ENCODE results near the gene RYR1. TPM values are rescaled to one million over a fixed set of nuclear protein-coding genes. Genes with fewer than 3 reads are reported as not detected.
"Not testable (repeated sequence)": the region's sequence is repeated elsewhere in the genome, so short reads cannot be mapped to it uniquely, and the experiment has no call there.

Gene RYR1
- total and polyA plus RNA-seq, 11 donors: 0.44 to 2.1 (median 0.86) TPM

DNA sequence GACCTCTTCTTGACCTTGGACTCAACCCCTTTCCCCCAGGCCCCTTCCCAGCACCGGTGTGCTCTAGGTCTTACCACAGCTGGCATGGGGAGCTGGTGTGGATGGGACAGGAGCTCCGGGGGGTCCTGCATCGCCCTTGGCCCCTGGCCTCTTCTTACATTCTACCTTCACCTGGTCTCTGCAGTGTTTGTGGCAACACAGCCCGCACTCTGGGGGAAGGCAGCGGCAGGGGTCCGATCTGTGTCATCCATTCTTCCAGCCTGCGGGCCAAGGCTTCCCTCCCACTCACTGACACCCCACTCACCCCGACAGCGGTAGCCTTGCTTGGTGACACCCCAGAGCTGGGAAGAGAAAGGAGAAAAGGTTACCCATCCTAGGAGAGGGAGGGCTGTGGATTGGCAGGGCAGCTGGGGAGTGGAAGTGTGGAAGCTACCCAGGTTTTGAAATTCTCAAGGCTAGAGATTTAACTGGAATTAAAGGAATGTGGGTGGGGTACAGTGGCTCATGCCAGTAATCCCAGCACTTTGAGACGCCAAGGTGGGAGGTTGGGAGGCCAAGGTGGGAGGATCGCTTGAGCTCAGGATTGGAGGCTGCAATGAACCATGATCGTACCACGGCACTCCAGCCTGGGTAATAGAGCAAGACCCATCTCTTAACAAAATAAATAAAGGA is 22.3 kb upstream of the RYR1 start:
- TF ChIP-seq, protein P1, sequence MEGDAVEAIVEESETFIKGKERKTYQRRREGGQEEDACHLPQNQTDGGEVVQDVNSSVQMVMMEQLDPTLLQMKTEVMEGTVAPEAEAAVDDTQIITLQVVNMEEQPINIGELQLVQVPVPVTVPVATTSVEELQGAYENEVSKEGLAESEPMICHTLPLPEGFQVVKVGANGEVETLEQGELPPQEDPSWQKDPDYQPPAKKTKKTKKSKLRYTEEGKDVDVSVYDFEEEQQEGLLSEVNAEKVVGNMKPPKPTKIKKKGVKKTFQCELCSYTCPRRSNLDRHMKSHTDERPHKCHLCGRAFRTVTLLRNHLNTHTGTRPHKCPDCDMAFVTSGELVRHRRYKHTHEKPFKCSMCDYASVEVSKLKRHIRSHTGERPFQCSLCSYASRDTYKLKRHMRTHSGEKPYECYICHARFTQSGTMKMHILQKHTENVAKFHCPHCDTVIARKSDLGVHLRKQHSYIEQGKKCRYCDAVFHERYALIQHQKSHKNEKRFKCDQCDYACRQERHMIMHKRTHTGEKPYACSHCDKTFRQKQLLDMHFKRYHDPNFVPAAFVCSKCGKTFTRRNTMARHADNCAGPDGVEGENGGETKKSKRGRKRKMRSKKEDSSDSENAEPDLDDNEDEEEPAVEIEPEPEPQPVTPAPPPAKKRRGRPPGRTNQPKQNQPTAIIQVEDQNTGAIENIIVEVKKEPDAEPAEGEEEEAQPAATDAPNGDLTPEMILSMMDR (IDR thresholded peaks at IDR 0.05): no peak
- no peak for TF ChIP-seq POLR2A (IDR thresholded peaks at IDR 0.05)
- H3K27ac ChIP-seq: no peak overlapping the region
- no peaks in the 10 kb centered on the region for H3K27me3 ChIP-seq
- peaks cover 0 to 4% (median 0%) of the 10 kb centered on the region in 12 donors for H3K4me1 ChIP-seq
- DNase-seq (no peak), ATAC-seq (peak in 1 of 4 donors; percentile 13)
- peaks cover 0 to 25% (median 12%) of the 10 kb centered on the region in 9 donors for H3K36me3 ChIP-seq
- intact Hi-C loops (cut with DNase I): loop anchor here in 1 of 10 donors (10.0 kb wide), 1 partner anchor 544 kb away; no protein-coding TSS in a partner anchor
- H3K4me3 ChIP-seq: no peak overlapping the region
- H3K9me3 ChIP-seq: no peaks in the 10 kb centered on the region
- 84 to 89% (median 87%) methylated on average over 13 of the region's 13 CpGs for WGBS, 4 donors

DNA sequence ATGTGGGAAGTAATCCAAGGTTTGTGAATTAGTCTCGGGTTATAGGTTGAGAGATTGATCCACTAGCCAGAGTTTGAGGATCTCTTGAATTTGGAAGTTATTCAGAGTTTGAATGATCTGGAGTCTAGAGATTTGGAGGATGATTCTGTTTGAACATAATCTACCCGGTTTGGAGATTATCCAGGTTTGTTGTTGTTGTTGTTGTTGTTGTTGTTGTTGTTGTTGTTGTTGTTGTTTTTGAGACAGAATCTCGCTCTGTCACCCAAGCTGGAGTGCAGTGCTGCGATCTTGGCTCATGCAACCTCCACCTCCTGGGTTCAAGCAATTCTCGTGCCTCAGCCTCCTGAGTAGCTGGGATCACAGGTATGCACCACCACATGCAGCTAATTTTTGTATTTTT is 21.6 kb upstream of the RYR1 start:
- not testable (repeated sequence) for H3K9me3 ChIP-seq, DNase-seq, H3K27ac ChIP-seq, H3K4me1 ChIP-seq, ATAC-seq, H3K27me3 ChIP-seq, H3K4me3 ChIP-seq
- intact Hi-C loops (cut with DNase I): loop anchor here in 1 of 10 donors (10.0 kb wide), 1 partner anchor 543 kb away; no protein-coding TSS in a partner anchor
- 90 to 93% (median 92%) methylated on average over 5 of the region's 5 CpGs for WGBS, 4 donors
- H3K36me3 ChIP-seq: peaks cover 0 to 17% (median 5%) of the 10 kb centered on the region in 9 donors

DNA sequence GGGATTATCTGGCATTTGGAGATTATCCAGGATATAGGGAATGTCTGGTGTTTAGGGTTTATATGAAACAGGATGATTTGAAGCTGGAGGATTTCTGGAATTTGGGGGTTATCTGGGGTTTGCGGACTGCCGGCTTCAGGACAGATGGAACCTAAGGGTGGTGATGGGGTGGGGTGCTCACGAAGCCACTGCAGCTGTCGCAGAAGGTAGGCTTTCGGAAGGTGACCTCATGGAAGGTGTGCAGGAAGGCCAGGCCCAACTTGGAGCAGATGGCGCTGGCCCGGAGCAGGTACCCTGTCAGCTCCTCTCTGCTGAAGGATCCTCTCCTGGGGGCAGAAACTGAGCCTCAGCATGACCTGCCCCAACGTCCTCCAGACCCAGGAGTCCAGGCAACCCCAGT is 21.0 kb upstream of the RYR1 start:
- TF ChIP-seq, protein P1 (IDR thresholded peaks at IDR 0.05): no peak
- TF ChIP-seq POLR2A (IDR thresholded peaks at IDR 0.05): no peak
- no peaks in the 10 kb centered on the region for H3K9me3 ChIP-seq
- peaks cover 0 to 12% (median 0%) of the 10 kb centered on the region in 9 donors for H3K36me3 ChIP-seq
- intact Hi-C loops (cut with DNase I): loop anchor here in 1 of 10 donors (10.0 kb wide), 1 partner anchor 542 kb away; no protein-coding TSS in a partner anchor
- 90 to 95% (median 91%) methylated on average over 5 to 8 of the region's 8 CpGs for WGBS, 4 donors
- H3K4me1 ChIP-seq: peaks cover 0 to 4% (median 1%) of the 10 kb centered on the region in 12 donors
- ATAC-seq: no peak
- no peak for DNase-seq
- no peak overlapping the region for H3K27ac ChIP-seq
- no peak overlapping the region for H3K4me3 ChIP-seq
- H3K27me3 ChIP-seq: no peaks in the 10 kb centered on the region

DNA sequence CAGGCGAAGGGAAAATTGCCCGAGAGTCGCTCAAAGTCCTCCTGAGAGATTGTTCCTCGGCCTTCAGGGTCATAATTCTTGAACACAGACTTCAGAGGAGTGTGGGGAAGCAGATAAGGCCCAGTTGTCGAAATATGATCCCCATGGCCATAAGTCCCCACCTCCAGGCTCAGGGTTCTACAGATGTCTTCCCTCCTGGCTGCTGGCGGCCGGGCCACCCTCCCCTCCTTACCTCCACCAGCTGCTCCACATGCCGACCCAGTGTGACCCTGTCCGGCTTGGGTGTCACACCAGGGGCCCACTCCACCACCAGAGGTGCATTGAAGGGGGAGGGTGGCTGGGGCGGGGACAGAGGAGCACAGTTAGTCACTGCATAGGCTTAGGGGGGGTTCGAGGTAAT is 20.5 kb upstream of the RYR1 start:
- Histone ChIP-seq H3K4me3 (no peak overlapping the region), H3K4me1 (peaks cover 0 to 8% (median 5%) of the 10 kb centered on the region in 12 donors), H3K27ac (no peak overlapping the region), H3K27me3 (peaks cover 0 to 4% (median 0%) of the 10 kb centered on the region in 9 donors), H3K36me3 (peaks cover 0 to 9% (median 0%) of the 10 kb centered on the region in 9 donors), H3K9me3 (no peaks in the 10 kb centered on the region)
- intact Hi-C loops (cut with DNase I): loop anchor here in 1 of 10 donors (10.0 kb wide), 1 partner anchor 542 kb away; no protein-coding TSS in a partner anchor
- WGBS, 4 donors: 75 to 85% (median 79%) methylated on average over 11 of the region's 11 CpGs
- ATAC-seq (no peak), DNase-seq (no peak)
- TF ChIP-seq POLR2A (IDR thresholded peaks at IDR 0.05): no peak
- TF ChIP-seq, protein P1 (IDR thresholded peaks at IDR 0.05): no peak
